IPS-11a (cell line): ENCODE measurements around the gene RAB11A.

Experiments used
- H3K4me3 ChIP-seq: one replicate; pipeline ENCODE4 v1.5.1; 2013; ENCODE audit warnings: low read depth, low read length, control low read depth

Gene RAB11A

GRCh38 chr15:65935391-65935790, 66.1 kb downstream of the RAB11A start:
- no peak overlapping the region for H3K4me3 ChIP-seq

GRCh38 chr15:65936282-65936681, 67.0 kb downstream of the RAB11A start:
- no peak overlapping the region for H3K4me3 ChIP-seq

- no peak overlapping the region for H3K4me3 ChIP-seq
These were observed 67.8 kb downstream of the RAB11A start for GRCh38 chr15:65937054-65937453.

- H3K4me3 ChIP-seq, result no peak overlapping the region
These were observed 68.2 kb downstream of the RAB11A start for GRCh38 chr15:65937476-65937875.

- no peak overlapping the region for H3K4me3 ChIP-seq
These were observed 69.3 kb downstream of the RAB11A start for GRCh38 chr15:65938604-65939003.

- H3K4me3 ChIP-seq, result no peak overlapping the region
These were observed 70.8 kb downstream of the RAB11A start for GRCh38 chr15:65939901-65940617.

GRCh38 chr15:65940618-65940909, 71.3 kb downstream of the RAB11A start:
- no peak overlapping the region for H3K4me3 ChIP-seq
